SK-N-MC (cell line): ENCODE measurements around the gene GDAP2.
"Not testable (repeated sequence)": the region's sequence is repeated elsewhere in the genome, so short reads cannot be mapped to it uniquely, and the experiment has no call there.

Source experiments
- DNase-seq: peaks from one replicate; pipeline ENCODE4 v3.0.0-alpha.2; 2011; ENCODE audit warnings: low read depth, low spot score
- H3K27ac ChIP-seq: fragments of 200-600 bp; sonication (generic); 2 replicates; pipeline ENCODE4 v1.5.1; 2016; ENCODE audit warnings: mixed run types
- H3K36me3 ChIP-seq: fragments of 200-600 bp; sonication (generic); 2 replicates; pipeline ENCODE4 v1.6.1; 2017; ENCODE audit warnings: antibody characterized with exemption, low read length, mixed read lengths; ENCODE audit not compliant: insufficient read depth
- H3K4me3 ChIP-seq: fragments of 200-600 bp; sonication (generic); 2 replicates; pipeline ENCODE4 v1.5.1; 2016
- H3K9ac ChIP-seq: fragments of 200-600 bp; sonication (generic); 2 replicates; pipeline ENCODE4 v1.8.0; 2017; ENCODE audit warnings: mixed run types, mixed read lengths; ENCODE audit not compliant: insufficient read length
- H3K9me3 ChIP-seq: fragments of 200-600 bp; sonication (generic); 2 replicates; pipeline ENCODE4 v1.6.1; 2017; ENCODE audit warnings: low read depth, mild to moderate bottlenecking, antibody characterized with exemption, low read length, moderate library complexity, mixed read lengths
- EZH2 ChIP-seq: fragments of 200-600 bp; sonication (generic); IDR thresholded peaks from one replicate; pipeline ENCODE4 v1.6.1; 2017; ENCODE audit warnings: antibody characterized with exemption
- FOXP2 ChIP-seq: optimal IDR thresholded peaks from 2 replicates; pipeline ENCODE3; 2011; ENCODE audit warnings: mild to moderate bottlenecking, moderate library complexity; ENCODE audit not compliant: insufficient read depth; ENCODE audit errors: extremely low read length, control extremely low read depth
- POLR2AphosphoS5 ChIP-seq: IDR thresholded peaks from 2 replicates; pipeline ENCODE4 v1.6.1; 2012; ENCODE audit warnings: mild to moderate bottlenecking, low read depth, low read length, borderline replicate concordance

GDAP2 gene

DNA sequence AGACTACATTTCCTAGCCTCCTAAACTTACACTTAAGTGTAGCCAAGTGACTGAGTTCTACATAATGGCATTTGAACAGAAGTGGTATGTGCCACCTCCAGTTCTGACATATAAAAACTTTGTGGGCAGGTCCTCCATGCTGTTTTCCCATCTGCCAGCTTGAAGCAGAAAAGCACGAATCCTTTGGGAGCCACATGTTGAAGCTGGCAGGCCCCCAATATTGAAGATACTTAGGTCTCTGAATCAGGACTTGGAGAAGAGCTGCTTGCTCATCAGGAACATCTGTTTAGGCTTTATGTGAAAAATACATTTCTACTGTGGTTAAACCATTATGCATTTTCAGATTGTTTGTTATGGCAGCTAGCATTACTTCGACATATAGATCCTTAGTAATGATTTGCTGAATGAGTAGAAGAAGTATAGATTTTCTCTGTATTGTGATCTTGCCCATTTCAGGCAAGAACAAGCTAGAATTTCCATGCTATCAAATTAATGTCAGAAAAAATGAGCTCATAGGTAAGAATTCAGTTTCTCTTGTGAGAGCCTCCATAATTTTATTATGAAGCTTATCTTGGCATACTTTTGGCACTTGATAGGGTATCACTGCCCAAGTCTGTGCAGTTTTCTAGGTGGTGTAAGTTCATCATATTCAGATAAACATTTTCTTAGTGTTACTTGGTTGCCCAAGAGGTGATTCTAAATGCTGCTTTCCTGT is 68.4 kb downstream of the GDAP2 start:
- TF ChIP-seq FOXP2 (no peak), EZH2 (no peak), POLR2AphosphoS5 (no peak)
- peak overlapping the region; percentile 49; the same call in 1 of the 2 replicates for H3K27ac ChIP-seq
- no peak for DNase-seq

DNA sequence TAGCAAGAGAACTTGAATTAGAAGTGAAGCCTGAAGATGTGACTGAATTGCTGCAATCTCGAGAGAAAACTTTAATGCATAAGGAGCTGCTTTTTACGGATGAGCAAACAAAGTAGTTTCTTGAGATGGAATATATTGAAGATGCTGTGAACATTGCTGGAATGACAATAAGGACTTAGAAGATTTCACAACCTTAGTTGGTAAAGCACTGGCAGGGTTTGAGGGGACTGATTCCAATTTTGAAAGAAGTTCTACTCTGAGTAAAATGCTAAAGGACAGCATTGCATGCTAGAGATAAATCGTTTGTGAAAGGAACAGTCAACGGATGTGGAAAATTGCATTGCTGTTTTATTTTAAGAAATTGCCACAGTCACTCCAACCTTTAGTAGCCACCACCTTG is 69.5 kb downstream of the GDAP2 start:
- no peak overlapping the region for H3K4me3 ChIP-seq
- H3K9ac ChIP-seq, result no peak overlapping the region
- no peak for TF ChIP-seq POLR2AphosphoS5
- no peak for TF ChIP-seq EZH2
- TF ChIP-seq FOXP2, result no peak
- H3K9me3 ChIP-seq, result no peaks in the 10 kb centered on the region
- H3K36me3 ChIP-seq, result no peaks in the 10 kb centered on the region
- no peak for DNase-seq
- no peak overlapping the region for H3K27ac ChIP-seq

More for the DNA sequence above, 68.4 kb downstream of the GDAP2 start:
- Histone ChIP-seq H3K9ac (no peak overlapping the region), H3K4me3 (no peak overlapping the region), H3K36me3 (peaks cover 2% of the 10 kb centered on the region; the same call in 1 of the 2 replicates), H3K9me3 (no peaks in the 10 kb centered on the region)

DNA sequence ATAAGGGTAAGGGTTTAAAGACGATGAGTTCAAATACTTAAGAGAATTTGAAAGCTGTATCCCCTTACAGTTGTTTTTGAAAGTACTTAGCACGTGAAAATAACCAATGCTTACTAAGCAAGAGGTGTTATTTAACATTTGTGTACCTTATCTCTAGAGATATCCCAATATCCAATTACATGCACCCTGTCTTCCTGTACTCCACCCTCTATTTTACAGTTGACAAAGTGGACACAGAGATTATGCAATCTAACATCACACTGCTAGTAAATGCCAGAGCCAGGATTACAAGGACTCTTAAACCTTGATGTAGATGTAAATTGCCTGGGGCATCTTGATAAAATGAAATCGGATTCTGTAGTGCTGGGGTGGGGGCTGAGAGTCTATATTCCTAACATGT is 72.0 kb downstream of the GDAP2 start:
- H3K4me3 ChIP-seq, result no peak overlapping the region
- no peaks in the 10 kb centered on the region for H3K9me3 ChIP-seq
- H3K36me3 ChIP-seq, result no peaks in the 10 kb centered on the region
- no peak overlapping the region for H3K9ac ChIP-seq
- no peak overlapping the region for H3K27ac ChIP-seq
- TF ChIP-seq FOXP2 (no peak), POLR2AphosphoS5 (no peak), EZH2 (no peak)
- DNase-seq, result no peak

DNA sequence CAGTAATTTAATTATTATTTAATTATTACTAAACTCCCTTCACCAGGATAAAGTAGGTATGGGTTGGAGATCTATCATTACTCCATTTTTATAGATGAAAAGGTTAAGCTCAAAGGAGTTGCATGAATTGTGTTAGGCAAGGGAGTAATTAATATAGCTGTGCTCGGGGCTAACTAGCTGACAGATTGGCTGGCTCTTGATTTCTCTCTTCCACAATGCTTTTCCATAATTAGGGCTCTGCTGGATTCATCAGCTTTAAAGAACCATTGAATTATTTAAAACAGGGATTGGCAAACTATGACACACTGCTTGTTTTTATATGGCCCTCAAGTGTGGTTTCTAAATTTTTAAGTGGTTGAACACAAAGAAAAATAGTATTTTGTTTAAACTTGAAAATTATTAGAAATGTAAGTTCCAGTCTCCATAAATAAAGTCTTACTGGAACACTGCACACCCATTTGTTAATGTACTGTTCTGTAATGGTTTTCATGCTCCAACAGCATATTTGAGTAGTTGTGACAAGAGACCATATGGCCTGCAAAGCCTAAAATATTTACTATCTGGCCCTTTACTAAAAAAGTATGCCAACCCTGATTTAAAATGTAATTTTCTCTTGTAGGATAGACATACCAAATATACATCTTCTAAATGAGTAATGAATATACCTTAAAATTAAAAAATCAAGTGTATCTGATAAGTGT is 76.4 kb downstream of the GDAP2 start:
- no peaks in the 10 kb centered on the region for H3K9me3 ChIP-seq
- H3K27ac ChIP-seq, result no peak overlapping the region
- no peak overlapping the region for H3K9ac ChIP-seq
- DNase-seq, result no peak
- no peak overlapping the region for H3K4me3 ChIP-seq
- H3K36me3 ChIP-seq, result no peaks in the 10 kb centered on the region
- TF ChIP-seq POLR2AphosphoS5, result no peak
- no peak for TF ChIP-seq FOXP2

DNA sequence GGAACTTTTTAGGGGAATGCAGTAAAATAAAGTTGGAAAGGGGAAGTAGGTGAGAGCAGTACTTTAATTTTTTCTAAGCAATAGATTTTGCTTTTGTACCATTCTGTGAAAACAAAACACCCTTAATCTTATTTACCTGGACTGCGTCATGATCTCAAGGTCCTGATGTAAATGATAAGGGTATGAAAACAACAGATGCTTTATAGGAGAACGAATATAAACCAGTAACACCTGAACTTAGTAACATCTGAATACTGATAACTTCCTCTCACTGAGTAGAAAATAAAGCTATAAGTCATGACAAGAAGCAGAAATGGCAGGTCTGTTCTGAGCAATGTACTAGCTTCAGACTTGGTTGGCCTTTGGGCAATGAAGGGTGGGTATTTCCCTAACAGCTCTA is 77.7 kb downstream of the GDAP2 start:
- H3K9me3 ChIP-seq, result no peaks in the 10 kb centered on the region
- no peak overlapping the region for H3K9ac ChIP-seq
- no peak overlapping the region for H3K4me3 ChIP-seq
- H3K27ac ChIP-seq, result no peak overlapping the region
- TF ChIP-seq POLR2AphosphoS5, result no peak
- no peak for TF ChIP-seq FOXP2
- TF ChIP-seq EZH2, result no peak
- H3K36me3 ChIP-seq, result no peaks in the 10 kb centered on the region
- DNase-seq, result no peak

DNA sequence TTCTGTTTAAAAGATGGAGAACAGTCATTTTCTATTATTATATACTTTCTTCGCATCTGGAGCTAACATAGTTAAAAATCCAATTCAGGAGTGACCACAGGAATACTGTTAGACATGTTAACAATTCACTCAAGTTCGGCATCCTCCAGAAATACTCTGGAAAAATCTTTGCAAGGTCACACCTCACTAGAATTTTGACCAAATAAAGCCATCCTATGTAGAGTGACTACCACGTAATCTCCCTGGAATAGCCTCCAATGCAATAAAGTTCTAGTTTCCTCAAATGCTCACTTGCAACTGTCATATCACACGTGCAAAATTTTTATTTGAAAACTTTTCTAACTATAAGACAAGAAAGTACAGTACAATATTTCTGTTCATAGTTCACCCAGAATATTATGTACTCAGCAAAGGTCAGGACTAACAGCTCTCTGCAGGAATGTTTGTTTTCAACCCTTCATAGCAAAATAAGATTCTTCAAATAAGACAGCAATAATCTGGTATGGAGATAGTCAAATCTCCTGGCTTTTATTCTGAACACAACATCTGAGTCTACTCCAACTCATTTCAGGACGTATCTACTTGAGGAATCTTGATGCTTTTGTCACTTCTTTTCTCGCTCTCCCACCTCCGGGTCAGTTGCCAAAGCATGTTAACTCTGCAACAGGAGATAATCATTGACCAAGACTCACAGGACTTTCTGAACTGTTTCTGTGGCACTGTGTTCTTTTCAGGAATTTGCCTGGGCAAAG is 82.6 kb downstream of the GDAP2 start:
- no peak for DNase-seq
- H3K27ac ChIP-seq, result no peak overlapping the region
- TF ChIP-seq EZH2 (no peak), FOXP2 (no peak), POLR2AphosphoS5 (no peak)
- no peaks in the 10 kb centered on the region for H3K36me3 ChIP-seq
- H3K4me3 ChIP-seq, result no peak overlapping the region
- H3K9ac ChIP-seq, result no peak overlapping the region
- no peaks in the 10 kb centered on the region for H3K9me3 ChIP-seq

DNA sequence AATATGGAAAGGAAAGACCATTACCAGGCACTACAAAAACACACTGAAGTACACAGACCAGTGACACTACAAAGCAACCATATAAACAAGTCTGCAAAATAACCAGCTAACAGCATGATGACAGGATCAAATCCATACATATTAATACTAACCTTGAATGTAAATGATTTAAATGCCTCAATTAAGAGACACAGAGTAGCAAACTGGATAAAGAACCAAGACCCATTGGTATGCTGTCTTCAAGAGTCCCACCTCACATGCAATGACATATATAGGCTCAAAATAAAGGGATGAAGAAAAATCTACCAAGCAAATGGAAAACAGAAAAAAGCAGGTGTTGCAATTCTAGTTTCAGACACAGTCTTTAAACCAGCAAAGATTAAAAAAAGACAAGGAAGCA is 84.9 kb downstream of the GDAP2 start:
- DNase-seq, H3K27ac ChIP-seq, H3K36me3 ChIP-seq: not testable (repeated sequence)

DNA sequence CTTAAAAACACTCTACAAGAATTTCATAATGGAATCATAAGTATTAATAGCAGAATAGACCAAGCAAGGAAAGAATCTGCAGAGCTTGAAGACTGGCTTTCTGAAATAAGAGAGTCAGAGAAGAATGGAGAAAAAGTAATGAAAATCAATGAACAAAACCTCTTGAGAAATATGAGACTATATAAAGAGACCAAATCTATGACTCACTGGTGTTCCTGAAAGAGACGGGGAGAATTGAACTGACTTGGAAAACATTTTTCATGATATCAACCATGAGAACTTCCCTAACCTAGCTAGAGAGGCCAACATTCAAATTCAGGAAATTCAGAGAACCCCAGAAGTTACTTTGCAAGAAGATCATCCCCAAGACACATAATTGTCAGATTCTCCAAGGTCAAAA is 85.6 kb downstream of the GDAP2 start:
- Histone ChIP-seq H3K9me3 (no peaks in the 10 kb centered on the region), H3K27ac (no peak overlapping the region), H3K4me3 (no peak overlapping the region)

More for the DNA sequence above, 84.9 kb downstream of the GDAP2 start:
- not testable (repeated sequence) for H3K9me3 ChIP-seq, H3K4me3 ChIP-seq, H3K9ac ChIP-seq

More for the DNA sequence above, 85.6 kb downstream of the GDAP2 start:
- Histone ChIP-seq H3K36me3 (no peaks in the 10 kb centered on the region), H3K9ac (no peak overlapping the region)
- TF ChIP-seq FOXP2, result no peak
- TF ChIP-seq POLR2AphosphoS5, result no peak
- TF ChIP-seq EZH2, result no peak
- no peak for DNase-seq
